Nephron (organoid): ENCODE data around the gene RGS10.

Experiments used
- H3K27ac Mint-ChIP-seq, 3 experiments: 2 replicates each; pipeline ENCODE4 v1.8.0; 2020; ENCODE audit warnings: mixed read lengths in 3 of 3, mild to moderate bottlenecking in 2 of 3, moderate library complexity in 1 of 3
- H3K27me3 Mint-ChIP-seq: 2 replicates; pipeline ENCODE4 v1.8.0; 2021; ENCODE audit warnings: low read depth, mild to moderate bottlenecking, moderate library complexity, mixed read lengths
- H3K36me3 Mint-ChIP-seq: 2 replicates; pipeline ENCODE4 v1.8.0; 2020; ENCODE audit warnings: low read depth, mixed read lengths
- H3K4me1 Mint-ChIP-seq: 2 replicates; pipeline ENCODE4 v1.8.0; 2020; ENCODE audit warnings: mixed read lengths
- H3K4me3 Mint-ChIP-seq, 3 experiments: 2 replicates each; pipeline ENCODE4 v1.8.0; 2020; ENCODE audit warnings: mild to moderate bottlenecking in 3 of 3, mixed read lengths in 3 of 3, moderate library complexity in 2 of 3
- H3K9me3 Mint-ChIP-seq: 2 replicates; pipeline ENCODE4 v1.8.0; 2020; ENCODE audit warnings: mixed read lengths
- CTCF ChIP-seq, 3 experiments: fragments of 200-600 bp; sonication (generic); IDR thresholded peaks; one replicate each; pipeline ENCODE4 v1.5.0; 2021; ENCODE audit warnings: antibody characterized with exemption in 3 of 3; ENCODE audit not compliant: unreplicated experiment in 3 of 3

RGS10 gene

GRCh38 chr10:119546009-119546408 is 3.5 kb upstream of the RGS10 start:
- TF ChIP-seq CTCF (IDR thresholded peaks at IDR 0.05; ENCODE audit: unreplicated experiment in 3 of 3), result no peak
- H3K36me3 Mint-ChIP-seq, result no peaks in the 10 kb centered on the region
- H3K27ac Mint-ChIP-seq, result no peak overlapping the region
- H3K4me1 Mint-ChIP-seq, result peaks cover 27% of the 10 kb centered on the region
- H3K27me3 Mint-ChIP-seq, result peaks cover 57% of the 10 kb centered on the region
- peak overlapping the region in 2 of 3 experiments; percentile 41 to 44 for H3K4me3 Mint-ChIP-seq
- no peaks in the 10 kb centered on the region for H3K9me3 Mint-ChIP-seq

DNA sequence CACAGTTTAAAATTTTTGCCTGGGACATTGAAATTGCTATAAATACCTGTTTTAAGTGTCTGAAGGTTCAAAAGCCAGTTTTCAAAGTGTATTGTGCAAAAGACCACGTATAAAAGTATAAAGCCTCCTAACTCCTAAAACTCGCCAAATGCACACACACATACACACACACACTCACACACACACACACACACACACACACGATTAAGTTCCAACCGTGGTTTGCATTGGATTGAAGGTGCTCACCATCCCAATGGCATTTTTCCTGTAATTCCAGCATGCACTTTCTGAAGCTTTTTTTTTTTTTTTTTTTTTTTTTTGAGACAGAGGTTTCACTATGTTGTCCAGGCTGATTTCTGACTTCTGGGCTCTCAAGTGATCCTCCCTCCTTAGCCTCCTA is 2.8 kb upstream of the RGS10 start:
- H3K4me3 Mint-ChIP-seq, result peak overlapping the region in 2 of 3 experiments; percentile 50 to 53
- no peaks in the 10 kb centered on the region for H3K36me3 Mint-ChIP-seq
- H3K27me3 Mint-ChIP-seq, result peaks cover 64% of the 10 kb centered on the region
- H3K27ac Mint-ChIP-seq, result no peak overlapping the region
- H3K9me3 Mint-ChIP-seq, result no peaks in the 10 kb centered on the region
- no peak for TF ChIP-seq CTCF (IDR thresholded peaks at IDR 0.05; ENCODE audit: unreplicated experiment in 3 of 3)
- peaks cover 33% of the 10 kb centered on the region for H3K4me1 Mint-ChIP-seq

DNA sequence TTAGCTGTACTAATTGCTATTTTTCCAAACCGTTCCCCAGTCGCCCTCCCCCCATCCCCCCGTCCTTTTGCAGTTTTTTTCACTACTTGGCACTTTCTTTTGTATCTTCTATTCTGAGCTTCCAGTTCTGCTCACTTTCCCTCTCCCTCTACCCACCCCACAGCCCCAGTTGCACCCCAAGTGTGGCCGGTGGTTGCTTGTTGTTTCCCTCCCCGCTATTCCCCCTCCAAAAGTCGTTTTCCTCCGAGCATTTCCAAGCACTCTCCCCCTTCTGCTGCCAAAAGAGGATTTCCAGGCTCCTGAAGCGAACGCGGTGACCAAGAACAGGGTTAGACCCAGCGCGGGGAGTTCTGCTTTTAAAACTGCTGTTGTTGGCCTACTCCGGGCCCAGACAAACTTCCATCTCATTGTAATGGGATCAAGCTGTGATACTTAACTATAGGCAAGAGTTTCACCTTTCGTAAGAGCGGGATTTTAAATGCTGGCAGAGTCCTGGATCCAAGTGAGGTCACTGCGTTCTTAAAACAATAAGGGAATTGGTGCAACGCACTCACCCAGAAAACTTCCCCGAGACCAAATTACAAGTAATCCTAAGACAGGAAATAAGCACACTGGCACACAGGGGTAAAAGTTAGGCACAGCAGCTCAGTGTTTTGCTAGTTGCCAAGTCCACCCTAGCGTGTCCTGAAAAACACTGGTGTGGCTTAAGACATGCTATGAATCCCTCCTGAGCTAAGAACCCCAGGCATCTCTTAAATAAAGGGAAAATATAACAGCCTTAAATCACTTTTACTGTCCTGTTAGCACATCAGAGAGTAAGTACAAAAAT is 1.5 kb upstream of the RGS10 start:
- TF ChIP-seq CTCF (IDR thresholded peaks at IDR 0.05; ENCODE audit: unreplicated experiment in 3 of 3), result no peak
- Mint-ChIP-seq H3K4me1 (peaks cover 33% of the 10 kb centered on the region), H3K4me3 (peak overlapping the region; percentile 91 to 93 (median 91)), H3K27ac (peak overlapping the region in 2 of 3 experiments; percentile 59 to 89), H3K27me3 (peaks cover 76% of the 10 kb centered on the region), H3K9me3 (no peaks in the 10 kb centered on the region), H3K36me3 (no peaks in the 10 kb centered on the region)

DNA sequence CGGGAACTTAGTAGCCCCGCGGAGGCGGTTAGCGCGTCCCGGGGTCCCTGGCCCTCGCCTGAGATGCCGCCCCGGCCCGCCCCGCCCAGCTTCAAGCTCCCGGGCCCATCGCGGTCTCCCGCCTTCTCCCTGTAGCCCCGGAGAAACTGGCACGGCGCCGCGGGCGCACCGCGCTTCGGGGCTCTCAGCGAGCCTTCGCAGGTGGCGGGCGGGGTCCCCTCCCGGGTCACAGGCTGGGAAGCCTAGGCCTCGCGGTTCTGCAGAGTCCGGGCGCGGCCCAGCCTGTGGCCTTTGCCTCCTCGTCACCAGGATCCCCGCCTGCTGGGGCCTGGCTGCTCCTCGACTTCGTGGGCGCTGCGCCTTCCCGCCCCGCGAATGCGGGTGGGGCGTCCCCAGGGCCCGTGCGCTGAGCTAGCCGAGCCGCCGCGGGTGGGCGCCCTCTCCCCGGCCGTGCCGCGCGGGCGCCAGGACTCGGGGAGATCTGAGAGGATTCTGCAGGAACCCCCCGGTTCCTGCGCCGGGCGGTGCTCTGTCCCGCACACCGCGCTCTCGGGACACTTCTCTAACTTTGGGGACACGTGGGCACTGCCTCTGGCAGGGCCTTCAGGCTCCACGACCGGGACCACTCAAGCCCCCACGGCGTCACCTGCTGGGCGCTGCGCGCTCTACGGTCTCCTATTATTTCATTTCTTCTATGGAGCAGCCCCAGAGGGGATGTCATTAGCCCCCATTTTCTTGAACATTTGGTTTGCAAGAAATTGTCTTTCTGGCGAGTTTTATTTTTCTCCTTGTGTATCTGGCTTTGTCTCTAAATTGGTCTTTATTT is 682 bp upstream of the RGS10 start:
- TF ChIP-seq CTCF (IDR thresholded peaks at IDR 0.05; ENCODE audit: unreplicated experiment in 3 of 3), result peak; percentile 51 to 61 (median 52)
- Mint-ChIP-seq H3K27ac (peak overlapping the region in 2 of 3 experiments; percentile 59 to 89), H3K4me3 (peak overlapping the region; percentile 91 to 93 (median 91)), H3K27me3 (peaks cover 76% of the 10 kb centered on the region), H3K4me1 (peaks cover 33% of the 10 kb centered on the region), H3K36me3 (no peaks in the 10 kb centered on the region), H3K9me3 (no peaks in the 10 kb centered on the region)

GRCh38 chr10:119541459-119542356 is 811 bp downstream of the RGS10 start:
- Mint-ChIP-seq H3K27ac (no peak overlapping the region), H3K4me3 (peak overlapping the region; percentile 71 to 88 (median 82)), H3K27me3 (peaks cover 80% of the 10 kb centered on the region), H3K9me3 (no peaks in the 10 kb centered on the region), H3K4me1 (peaks cover 41% of the 10 kb centered on the region), H3K36me3 (no peaks in the 10 kb centered on the region)
- TF ChIP-seq CTCF (IDR thresholded peaks at IDR 0.05; ENCODE audit: unreplicated experiment in 3 of 3), result no peak
